Endothelial cell (in vitro differentiated cells): Measurements from ENCODE around the gene QPCT. TPM values are rescaled to one million over a fixed set of nuclear protein-coding genes. Genes with fewer than 3 reads are reported as not detected.

Experiments used
- DNase-seq: peaks from one replicate; pipeline ENCODE4 v3.0.0; 2021; ENCODE audit warnings: low spot score
- H3K27ac Mint-ChIP-seq: one replicate; pipeline ENCODE4 v1.8.0; 2021; ENCODE audit warnings: mixed read lengths, inconsistent platforms; ENCODE audit not compliant: unreplicated experiment
- H3K27me3 Mint-ChIP-seq: one replicate; pipeline ENCODE4 v1.8.0; 2021; ENCODE audit warnings: mild to moderate bottlenecking, moderate library complexity, mixed read lengths, inconsistent platforms; ENCODE audit not compliant: unreplicated experiment
- H3K36me3 Mint-ChIP-seq: one replicate; pipeline ENCODE4 v1.8.0; 2021; ENCODE audit warnings: mild to moderate bottlenecking, low read depth, mixed read lengths, inconsistent platforms; ENCODE audit not compliant: unreplicated experiment
- H3K4me1 Mint-ChIP-seq: one replicate; pipeline ENCODE4 v1.8.0; 2021; ENCODE audit warnings: mild to moderate bottlenecking, mixed read lengths, inconsistent platforms; ENCODE audit not compliant: unreplicated experiment
- H3K4me3 Mint-ChIP-seq: one replicate; pipeline ENCODE4 v1.8.0; 2021; ENCODE audit warnings: mild to moderate bottlenecking, mixed read lengths, inconsistent platforms; ENCODE audit not compliant: unreplicated experiment
- H3K9me3 Mint-ChIP-seq: one replicate; pipeline ENCODE4 v1.8.0; 2021; ENCODE audit warnings: mixed read lengths, inconsistent platforms; ENCODE audit not compliant: unreplicated experiment
- total RNA-seq: library from RNA; stranded (reverse); fragmentation: NEBNext Ultra II Directional; extraction: Animal tissue kit (Norgen Biotek cat#: 25700); gene quantifications from one replicate; pipeline ENCODE4 v1.2.1, GENCODE V29; 2021; ENCODE audit not compliant: unreplicated experiment
- TF ChIP-seq, protein P1 (sequence below): fragments of 200-600 bp; sonication (generic); IDR thresholded peaks from one replicate; pipeline ENCODE4 v1.5.0; 2021; ENCODE audit warnings: antibody characterized with exemption; ENCODE audit not compliant: unreplicated experiment

Gene QPCT
- total RNA-seq, 1 donor from 2014 or later = 50.6 TPM

DNA sequence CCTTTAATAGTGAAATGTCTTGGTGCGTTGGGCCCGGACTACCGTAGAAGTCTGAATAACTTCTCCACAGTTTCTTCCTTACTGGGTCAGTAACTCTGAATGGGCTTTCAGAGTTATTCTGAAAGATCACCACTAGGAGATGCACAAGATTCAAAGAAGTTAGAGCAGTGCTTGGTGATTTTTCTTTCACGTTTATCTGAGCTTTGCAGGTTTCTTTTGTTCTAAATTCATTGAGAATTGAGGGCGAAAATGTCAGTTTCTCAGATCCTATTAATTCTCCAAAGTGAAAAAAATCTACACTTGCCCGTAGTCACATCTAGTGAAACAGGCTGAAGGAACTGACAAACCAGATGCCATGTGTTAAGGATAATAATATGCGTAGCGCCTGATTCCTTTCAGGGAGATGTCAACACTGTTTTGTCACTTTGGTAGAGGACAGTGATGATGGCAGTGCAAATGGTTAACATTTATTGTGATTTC is 70.1 kb downstream of the QPCT start:
- H3K27ac Mint-ChIP-seq = no peak overlapping the region
- peaks cover 13% of the 10 kb centered on the region for H3K4me1 Mint-ChIP-seq
- no peaks in the 10 kb centered on the region for H3K36me3 Mint-ChIP-seq
- H3K4me3 Mint-ChIP-seq = no peak overlapping the region
- peaks cover 5% of the 10 kb centered on the region for H3K27me3 Mint-ChIP-seq
- TF ChIP-seq, protein P1, sequence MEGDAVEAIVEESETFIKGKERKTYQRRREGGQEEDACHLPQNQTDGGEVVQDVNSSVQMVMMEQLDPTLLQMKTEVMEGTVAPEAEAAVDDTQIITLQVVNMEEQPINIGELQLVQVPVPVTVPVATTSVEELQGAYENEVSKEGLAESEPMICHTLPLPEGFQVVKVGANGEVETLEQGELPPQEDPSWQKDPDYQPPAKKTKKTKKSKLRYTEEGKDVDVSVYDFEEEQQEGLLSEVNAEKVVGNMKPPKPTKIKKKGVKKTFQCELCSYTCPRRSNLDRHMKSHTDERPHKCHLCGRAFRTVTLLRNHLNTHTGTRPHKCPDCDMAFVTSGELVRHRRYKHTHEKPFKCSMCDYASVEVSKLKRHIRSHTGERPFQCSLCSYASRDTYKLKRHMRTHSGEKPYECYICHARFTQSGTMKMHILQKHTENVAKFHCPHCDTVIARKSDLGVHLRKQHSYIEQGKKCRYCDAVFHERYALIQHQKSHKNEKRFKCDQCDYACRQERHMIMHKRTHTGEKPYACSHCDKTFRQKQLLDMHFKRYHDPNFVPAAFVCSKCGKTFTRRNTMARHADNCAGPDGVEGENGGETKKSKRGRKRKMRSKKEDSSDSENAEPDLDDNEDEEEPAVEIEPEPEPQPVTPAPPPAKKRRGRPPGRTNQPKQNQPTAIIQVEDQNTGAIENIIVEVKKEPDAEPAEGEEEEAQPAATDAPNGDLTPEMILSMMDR = peak; percentile 71
- no peaks in the 10 kb centered on the region for H3K9me3 Mint-ChIP-seq
- no peak for DNase-seq

DNA sequence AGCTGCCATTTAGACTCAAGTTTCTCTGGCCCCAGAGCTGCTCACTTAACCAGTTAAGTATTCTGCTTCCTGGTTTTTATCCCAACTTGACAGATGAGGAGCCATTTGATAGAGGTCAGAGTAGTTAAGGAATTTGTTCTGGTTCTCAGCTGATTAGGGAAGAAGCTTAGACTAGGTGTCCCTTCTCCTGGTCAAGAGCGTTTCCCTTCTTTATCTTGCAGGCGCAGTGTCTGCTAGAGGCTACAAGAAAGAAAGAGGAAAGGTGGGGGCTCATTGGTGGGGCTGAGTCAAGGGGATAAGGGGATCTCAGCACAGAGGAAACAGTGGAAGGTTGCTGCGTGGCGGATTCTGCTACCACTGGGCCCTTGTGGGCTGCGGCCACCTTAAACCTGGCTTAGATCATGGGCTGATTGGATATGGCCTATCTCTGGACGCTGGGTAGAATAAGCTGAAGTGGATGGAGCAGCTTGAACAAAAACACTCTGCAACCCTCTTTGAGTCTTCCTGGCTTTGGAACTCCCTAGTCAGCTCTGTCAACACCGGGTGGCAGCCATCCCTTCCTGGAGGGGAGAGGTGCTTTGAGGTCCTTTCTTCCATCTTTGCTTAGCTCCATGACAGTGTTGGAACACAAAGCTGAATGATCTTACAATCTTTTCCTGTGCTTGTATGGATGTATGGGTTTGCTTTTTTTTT is 70.8 kb downstream of the QPCT start:
- H3K9me3 Mint-ChIP-seq = no peaks in the 10 kb centered on the region
- peaks cover 13% of the 10 kb centered on the region for H3K4me1 Mint-ChIP-seq
- no peak for DNase-seq
- no peak overlapping the region for H3K27ac Mint-ChIP-seq
- no peak overlapping the region for H3K4me3 Mint-ChIP-seq
- H3K36me3 Mint-ChIP-seq = no peaks in the 10 kb centered on the region
- TF ChIP-seq, protein P1 = no peak
- peaks cover 5% of the 10 kb centered on the region for H3K27me3 Mint-ChIP-seq

DNA sequence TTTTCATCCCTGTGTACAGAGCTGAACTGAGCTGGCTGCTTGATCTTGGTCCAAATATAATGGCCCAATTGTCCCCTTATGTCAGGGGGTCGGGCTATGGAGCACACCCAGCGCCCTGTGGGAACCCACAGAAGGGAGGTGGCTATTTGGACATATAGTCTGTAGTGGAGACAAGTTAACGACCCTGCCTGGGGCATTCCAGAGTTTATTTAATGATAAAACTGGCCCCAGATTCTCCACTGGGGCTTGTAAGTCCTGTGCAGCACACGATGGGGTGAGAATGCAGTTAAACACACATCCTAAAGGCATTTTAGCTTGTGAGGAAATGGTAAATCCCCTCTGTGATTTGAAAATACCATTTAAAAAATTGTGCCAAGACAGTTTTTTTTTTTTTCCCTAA is 72.9 kb downstream of the QPCT start:
- Mint-ChIP-seq H3K27me3 (peaks cover 5% of the 10 kb centered on the region), H3K4me3 (no peak overlapping the region), H3K4me1 (peaks cover 13% of the 10 kb centered on the region), H3K36me3 (no peaks in the 10 kb centered on the region), H3K9me3 (no peaks in the 10 kb centered on the region), H3K27ac (no peak overlapping the region)
- TF ChIP-seq, protein P1 = no peak
- DNase-seq = no peak

DNA sequence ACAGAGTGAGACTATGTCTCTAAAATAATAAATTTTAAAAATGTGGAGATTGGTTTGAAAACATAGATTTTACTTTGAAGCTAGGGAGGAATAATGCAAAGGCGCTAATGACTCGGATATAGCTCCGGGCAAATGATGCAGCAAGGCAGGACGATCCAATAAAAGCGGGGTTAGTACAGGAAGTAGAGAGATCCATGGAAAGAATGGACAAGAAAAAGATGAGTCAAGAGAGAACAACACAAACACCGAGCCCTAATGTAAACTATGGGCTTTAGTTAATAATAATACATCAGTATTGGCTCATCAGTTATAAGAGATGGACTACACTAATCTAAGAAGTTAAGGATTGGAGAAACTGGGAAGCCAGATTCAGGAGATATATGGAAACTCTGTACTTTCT is 74.5 kb downstream of the QPCT start:
- TF ChIP-seq, protein P1 = no peak
- peaks cover 13% of the 10 kb centered on the region for H3K4me1 Mint-ChIP-seq
- no peak overlapping the region for H3K27ac Mint-ChIP-seq

DNA sequence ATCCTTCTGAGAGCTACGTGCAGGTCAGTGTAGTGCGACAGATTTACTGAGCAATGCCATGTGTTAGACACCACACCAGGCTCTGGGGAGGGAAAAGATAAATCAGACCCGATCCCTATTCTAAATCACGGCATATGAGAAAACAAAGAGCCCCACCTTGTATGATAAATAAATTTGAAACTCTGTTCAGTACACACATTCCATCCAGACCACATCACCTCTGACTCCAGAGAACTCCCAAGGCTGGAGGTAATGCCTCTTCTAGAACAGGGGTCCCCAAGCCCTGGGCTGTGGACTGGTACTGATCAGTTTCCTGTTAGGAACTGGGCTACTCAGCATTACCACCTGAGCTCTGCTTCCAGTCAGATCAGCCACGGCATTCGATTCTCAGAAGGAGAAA is 77.3 kb downstream of the QPCT start:
- TF ChIP-seq, protein P1 = no peak
- Mint-ChIP-seq H3K27ac (no peak overlapping the region), H3K36me3 (peaks cover 5% of the 10 kb centered on the region), H3K4me3 (no peak overlapping the region), H3K4me1 (no peaks in the 10 kb centered on the region), H3K27me3 (no peaks in the 10 kb centered on the region), H3K9me3 (no peaks in the 10 kb centered on the region)
- no peak for DNase-seq

More for the DNA sequence above, 74.5 kb downstream of the QPCT start:
- Mint-ChIP-seq H3K27me3 (peaks cover 5% of the 10 kb centered on the region), H3K9me3 (no peaks in the 10 kb centered on the region), H3K4me3 (no peak overlapping the region), H3K36me3 (no peaks in the 10 kb centered on the region)
- DNase-seq = no peak
